Islet precursor cell (in vitro differentiated cells): ENCODE measurements around the gene PLEKHB2.
"Not testable (repeated sequence)": the region's sequence is repeated elsewhere in the genome, so short reads cannot be mapped to it uniquely, and the experiment has no call there.

Experiments used
- DNase-seq: peaks from one replicate; pipeline ENCODE4 v3.0.0-alpha.2; 2018

The PLEKHB2 gene

DNA sequence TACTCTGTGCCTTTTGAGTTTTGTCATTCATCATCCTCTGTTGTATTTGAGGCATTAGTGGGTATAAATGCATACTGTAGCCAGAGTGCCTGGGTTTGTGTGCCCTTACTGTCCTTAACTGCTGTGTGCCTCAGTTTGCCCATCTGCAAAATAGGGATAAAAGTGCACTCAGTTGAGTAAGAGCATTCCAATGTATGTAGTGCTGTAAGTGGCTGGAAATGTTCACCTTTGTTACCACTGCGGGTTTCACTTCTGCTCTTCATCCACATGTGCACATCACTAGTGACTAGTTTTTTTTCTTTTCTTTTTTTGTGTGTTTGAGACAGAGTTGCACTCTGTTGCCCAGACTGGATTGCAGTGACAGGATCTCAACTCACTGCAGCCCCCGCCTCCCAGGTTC is 39.9 kb downstream of the PLEKHB2 start:
- DNase-seq = no peak

DNA sequence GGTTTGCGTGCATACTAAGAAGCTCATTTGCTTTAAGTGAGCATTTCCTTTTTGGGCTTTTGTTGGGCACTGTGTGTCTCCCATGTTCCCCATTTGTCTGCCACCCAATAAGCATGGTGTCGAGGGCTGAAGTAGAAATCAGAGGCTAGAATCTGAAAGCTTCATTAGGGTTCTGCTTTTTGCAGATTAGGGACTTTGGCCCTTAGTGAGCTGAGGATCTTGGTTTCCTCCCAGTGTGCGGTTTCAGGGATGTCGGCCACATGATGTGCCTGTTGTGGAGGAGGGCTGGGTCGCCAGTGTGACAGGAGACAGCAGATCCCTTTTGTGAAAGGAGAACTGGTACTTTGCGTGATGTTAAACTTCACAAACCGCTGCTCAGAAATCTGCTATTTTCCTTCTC is 41.1 kb downstream of the PLEKHB2 start:
- DNase-seq = no peak

DNA sequence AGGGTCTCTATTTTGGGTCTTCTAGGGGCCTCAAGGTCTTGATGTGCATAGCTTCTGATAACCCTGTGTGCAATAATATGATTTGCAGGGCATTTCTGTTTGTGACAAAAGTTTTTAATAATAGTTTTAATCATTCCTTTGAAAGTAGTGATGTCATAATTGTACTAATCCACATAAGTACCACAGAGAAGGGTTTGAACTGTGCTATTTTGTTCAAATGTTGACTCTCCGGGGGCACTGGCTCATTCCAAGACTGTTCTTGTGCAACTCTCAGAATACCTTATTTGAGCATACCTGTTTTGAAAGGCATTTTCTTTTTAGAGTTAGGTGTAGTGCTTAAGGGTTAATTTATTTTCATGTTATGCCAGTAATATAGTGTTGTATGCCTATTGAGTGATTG is 41.6 kb downstream of the PLEKHB2 start:
- DNase-seq = no peak

DNA sequence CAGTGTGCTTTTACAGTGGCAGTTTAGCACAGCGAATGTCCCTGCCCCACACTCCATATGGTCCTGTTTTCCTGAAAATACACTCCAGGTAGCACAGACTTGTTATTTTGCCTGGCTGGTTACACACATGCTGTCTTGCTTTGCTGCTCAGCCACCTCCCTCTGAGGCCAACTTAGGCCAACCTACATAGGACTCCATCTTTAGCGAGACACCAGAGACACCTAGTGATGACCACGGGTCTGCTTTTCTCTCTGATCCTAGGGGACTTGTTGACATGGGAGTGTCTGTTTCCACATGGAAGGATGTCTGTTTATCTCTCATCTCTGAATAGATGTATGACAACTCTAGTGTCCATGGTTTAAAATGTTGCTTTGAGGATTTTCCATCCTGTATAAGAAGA is 43.3 kb downstream of the PLEKHB2 start:
- DNase-seq = no peak

DNA sequence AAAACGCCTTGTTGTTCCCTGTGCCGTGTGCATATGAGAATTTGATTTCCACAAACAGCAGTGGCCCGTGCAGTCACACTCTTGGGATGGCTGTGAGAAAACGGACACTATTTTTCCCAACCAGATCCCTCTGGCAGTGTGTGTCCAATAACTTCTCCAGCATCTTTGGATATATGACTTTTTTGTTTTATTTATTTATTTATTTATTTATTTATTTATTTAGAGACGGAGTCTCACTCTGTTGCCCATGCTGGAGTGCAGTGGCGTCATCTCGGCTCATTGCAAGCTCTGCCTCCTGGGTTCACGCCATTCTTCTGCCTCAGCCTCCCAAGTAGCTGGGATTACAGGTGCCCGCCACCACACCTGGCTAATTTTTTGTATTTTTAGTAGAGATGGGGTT is 45.0 kb downstream of the PLEKHB2 start:
- DNase-seq = not testable (repeated sequence)

DNA sequence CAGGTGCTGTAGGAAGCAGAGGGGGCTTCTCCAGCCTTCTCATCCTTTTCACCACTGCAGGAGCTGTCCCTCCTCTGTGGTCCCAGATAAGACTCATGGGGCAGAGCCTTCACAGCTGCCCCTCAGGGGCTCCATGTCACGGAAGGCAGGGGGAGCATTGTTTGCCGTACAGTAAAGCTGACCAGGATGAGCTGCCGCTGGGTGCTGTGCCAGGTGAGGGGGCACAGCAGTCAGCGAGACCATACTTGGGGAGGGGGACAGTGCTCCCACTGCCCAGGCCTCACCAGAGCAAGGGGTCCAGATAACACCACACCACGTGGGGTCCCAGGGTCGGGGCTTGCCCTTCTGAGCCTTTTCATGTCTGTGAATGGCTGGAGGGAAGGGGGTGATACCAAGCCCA is 46.3 kb downstream of the PLEKHB2 start:
- no peak for DNase-seq

DNA sequence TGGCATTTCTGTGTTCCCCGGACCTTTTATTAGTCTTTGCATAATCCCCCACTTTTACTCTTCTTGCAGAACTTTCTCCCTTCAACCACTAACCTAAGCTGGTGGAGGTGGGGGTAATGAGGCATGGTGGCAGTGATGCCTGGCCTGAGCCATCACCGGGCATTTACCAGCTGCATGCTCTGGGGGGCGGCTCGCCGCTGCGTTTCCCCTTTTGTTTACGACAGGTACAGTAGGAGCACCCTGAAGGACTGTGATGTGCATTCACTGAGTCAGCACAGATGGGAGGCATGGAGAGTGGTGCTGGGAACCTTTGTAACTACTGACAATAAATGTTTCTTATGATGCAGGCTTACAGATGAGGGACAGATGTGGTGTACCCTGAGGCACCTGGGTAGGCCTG is 46.9 kb downstream of the PLEKHB2 start:
- DNase-seq = no peak

DNA sequence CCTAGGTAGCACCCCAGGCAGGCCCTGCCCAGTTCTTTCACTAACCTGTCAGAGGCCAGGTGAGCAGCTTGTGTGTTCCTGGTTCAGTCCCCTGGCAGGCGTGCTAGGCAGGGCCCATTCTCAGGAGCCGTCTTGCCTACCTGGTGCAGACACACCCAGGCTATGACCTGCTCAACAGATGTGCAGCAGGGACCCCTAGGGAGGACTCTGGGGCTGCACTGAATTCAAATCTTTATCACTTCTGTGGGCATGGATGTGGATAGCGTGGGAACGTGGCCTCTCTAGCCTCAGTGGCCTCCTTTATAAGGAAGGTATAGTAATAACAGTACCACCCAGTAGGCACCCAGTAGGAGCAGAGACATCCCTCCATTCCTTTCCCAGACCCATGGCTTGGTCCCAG is 48.4 kb downstream of the PLEKHB2 start:
- DNase-seq = no peak

DNA sequence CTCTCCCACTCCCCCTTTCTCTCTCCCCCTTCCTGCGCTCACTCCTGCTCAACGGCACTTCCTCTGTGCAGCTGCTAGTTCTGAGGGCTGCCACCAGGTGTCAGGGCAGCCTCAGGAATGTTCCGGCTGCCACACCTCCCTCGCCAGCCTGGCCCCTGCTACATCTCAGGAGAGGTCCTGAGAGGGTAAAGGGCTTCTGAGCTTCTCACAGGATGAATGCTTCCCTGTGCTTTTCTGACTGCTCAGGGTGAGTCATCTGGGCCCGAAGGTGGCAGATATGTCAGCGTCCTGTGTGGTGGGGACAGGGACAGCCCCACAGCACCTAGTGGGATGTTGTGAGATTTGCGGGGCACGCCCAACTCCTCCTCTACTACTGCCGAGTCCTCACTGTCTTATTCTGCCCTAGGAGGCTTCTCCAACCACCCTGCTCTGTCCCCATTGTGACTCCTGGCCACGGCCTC is 49.0 kb downstream of the PLEKHB2 start:
- peak; percentile 93 for DNase-seq

DNA sequence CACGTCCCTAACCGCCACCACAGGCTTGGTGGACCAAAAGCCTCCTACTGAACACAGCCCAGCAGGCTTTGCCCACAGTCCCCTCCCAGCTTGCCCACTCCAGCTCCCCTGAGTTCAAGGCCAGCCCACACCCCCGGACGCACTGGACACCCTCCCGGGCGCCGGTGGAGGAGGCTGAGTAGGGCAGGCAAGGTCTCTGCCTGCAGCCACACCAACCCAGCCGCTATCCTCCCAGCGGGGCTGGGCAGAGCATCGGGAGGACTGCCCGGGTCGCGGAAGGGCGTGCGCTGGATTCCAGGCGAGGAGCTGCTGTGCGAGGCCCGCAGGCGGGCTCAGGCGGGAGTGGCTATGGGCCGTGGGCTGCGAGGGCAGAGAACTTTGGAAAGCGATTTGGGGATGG is 49.5 kb downstream of the PLEKHB2 start:
- DNase-seq = no peak

DNA sequence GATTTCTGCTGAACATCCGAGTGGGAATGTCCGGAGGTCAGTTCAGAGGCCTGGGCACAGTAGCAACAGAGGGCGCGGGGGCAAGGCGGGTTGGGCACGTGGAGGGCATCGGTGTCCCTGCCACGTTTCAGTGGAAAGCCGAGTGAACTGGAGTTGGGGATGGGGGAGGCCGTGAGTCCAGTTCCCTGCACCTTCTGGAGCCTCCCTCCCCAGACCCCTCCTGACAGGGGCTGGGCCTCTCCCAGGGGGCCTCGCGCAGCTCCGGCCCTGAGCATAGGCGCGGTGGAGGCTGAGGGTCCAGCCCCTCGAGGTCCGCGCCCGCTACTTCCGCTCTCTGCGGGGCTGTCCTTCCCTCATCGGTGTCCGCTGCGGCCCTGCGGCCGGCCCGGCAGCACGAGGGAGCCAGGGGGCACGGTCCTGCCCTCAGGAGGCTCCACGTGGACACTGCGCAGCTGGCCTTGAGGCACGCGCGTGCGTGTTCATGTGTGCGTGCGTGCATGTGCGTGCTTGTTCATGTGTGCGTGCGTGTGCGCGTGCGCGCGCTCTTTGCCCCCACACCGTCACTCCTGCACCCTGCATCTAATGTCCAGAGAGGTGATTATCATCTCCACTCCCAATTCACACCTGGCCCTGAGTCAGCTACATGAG is 50.2 kb downstream of the PLEKHB2 start:
- no peak for DNase-seq

DNA sequence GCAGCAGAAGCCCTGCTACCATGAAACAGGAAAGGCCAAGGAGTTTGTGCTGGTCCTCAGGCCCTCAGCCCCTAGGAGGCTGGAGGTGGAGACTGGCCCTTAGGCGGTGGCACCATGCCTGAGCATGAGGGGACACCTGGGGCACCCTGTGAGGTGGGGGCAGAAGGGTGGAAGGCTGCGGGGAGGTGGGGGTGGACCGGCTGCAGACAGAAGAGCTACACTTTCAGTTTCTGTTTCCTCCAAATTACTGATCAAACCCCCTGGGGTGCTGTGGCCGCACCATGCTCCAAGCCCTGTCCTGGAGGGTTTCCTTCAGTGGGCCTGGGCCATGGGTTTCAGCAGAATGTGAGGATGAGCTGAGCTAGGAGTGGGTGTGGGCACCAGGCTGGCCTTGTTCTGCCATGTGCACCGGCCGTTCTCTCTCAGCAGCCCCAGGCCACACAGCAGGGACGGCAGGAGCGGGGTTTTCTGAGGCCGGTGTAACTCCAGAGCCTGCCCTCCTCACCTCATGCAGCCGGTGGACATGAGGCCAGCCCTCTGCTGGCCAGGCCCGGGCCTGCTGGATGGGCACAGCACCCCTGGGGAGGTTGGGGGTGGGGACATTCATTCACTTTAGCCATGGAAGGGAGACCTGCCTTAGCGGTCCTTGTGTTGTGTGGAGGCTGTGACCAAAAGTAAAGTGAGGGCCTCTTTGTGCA is 51.5 kb downstream of the PLEKHB2 start:
- no peak for DNase-seq

DNA sequence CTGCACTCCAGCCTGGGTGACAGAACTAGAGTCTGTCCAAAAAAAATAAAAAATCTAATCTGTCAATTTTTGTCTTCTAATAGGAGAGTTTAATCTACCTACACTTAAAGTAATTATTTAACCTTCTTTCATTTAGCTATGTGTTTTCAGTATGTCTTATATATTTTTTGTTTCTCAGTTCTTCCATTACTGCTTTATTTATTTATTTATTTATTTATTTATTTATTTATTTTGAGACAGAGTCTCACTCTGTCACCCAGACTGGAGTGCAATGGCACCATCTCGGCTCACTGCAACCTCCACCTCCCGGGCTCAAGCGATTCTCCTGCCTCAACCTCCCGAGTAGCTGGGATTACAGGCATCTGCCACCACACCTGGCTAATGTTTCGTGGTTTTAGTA is 60.4 kb downstream of the PLEKHB2 start:
- DNase-seq = not testable (repeated sequence)

DNA sequence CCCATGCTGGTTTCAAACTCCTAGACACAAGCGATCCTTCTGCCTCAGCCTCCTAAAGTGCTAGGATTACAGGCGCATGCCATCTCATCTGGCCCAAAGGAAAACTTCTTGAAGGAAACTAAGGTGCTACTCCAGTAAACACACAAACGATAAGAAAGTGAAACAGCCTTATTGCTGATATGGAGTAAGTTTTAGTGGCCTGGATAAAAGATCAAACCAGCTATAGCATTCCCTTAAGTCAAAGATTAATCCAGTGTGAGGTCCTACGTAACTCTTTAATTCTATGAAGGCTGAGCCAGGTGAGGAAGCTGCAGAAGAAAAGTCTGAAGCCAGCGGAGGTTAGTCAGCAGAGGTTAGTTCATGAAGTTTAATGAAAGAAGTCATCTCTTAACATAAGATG is 63.4 kb downstream of the PLEKHB2 start:
- no peak for DNase-seq

DNA sequence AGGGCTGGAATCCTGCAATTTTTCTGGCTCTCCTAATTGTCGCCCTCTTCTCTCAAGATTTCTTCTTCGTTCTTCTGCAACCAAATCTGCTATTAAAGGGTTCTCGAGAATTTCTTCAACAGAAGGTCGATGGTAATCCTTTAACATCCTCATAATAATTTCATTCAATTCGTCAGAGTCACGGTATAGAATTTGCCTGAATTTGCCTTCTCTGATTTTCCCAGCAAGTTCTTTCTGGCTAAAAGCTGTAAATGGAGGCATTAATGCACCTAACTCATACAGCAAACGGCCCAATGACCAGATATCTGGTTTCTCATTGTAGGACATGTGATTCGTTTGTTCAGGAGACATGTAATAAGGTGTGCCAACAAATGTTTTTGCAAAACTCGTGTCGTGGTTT is 72.9 kb downstream of the PLEKHB2 start:
- DNase-seq = not testable (repeated sequence)

DNA sequence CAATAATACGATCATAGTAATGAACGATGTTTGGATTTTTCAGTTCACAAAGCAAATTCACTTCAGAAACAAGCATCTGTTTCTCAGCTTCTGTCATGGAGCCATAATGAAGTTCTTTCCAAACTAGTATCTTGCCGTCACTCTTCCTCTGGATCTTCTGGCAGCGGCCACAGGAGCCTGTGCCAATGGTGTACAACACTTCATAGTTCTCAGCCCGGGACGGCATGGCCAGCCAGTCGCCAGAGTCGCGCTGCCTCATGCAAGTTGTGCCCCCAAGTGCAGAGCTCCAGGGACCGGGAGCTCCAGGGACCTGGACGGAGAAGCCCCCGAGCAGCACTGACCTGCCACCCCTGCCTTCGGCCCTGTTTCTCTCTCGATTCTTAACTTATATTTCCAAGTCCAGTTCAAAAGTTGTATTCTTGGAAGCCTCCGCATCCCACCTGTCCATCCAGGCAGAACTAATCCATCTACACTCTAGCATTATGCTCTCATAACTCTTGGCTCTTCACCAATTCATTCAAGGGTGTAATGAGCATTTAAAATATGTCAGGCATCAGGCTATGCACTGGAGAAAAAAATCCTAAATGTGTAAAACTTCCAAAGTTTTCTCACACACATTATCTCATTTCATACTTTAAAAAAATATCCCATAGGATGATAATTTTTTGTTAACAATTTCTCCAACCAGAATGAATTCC is 73.7 kb downstream of the PLEKHB2 start:
- not testable (repeated sequence) for DNase-seq

DNA sequence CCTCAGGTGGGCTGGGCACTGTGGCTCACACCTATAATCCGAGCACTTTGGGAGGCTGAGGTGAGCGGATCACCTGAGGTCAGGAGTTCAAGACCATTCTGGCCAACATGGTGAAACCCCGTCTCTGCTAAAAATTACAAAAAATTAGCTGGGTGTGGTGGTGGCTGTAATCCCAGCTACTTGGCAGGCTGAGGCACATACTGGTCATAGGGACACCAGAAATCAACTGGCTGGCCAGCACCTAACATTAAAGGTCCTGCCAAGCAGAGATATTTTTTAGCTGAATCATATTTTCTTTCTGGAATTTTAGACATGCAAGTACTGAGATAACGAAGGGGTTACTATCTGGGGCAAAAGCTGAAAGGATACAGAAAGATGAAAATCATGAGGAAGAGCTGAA is 76.3 kb downstream of the PLEKHB2 start:
- DNase-seq = not testable (repeated sequence)

DNA sequence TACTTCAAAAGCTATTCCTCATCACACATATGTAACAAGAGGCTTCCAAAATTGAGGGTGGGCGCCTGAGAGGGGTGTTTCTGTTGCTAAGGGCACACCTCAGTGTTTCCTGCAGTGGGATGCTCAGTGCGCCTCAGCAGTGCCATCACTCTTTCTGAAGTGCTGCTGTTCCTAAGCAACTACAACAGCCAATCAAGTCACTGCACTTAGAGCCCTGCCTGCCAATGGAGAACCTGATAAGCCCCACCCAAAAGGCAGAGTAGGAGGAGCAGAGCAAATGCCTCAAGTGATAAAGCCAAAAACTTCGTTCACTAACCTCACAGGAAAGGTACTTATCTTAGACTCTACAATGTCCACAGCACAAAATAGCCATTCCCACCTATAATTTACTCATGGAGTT is 88.3 kb downstream of the PLEKHB2 start:
- not testable (repeated sequence) for DNase-seq

DNA sequence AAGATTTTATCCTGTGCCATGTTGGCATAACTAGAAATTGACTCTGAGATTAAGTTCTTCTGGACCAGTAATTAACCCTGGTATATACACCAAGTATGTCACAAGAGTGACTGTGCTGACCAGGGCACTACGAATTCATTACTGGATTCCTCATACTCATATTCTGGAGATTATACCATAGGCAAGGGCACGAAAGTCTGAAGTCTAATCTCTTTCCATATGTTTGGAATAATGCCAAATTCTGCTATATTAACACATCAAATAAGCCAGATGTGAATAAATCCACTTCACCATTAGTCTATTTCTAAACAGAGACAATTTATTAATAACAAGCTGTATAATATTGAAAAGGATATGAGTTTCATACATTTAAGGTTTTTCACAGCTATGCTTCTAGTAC is 91.0 kb downstream of the PLEKHB2 start:
- not testable (repeated sequence) for DNase-seq
